Stomach (tissue), 4 donors: ENCODE measurements around the gene SLC7A5.

Source experiments
- EP300 ChIP-seq: sonication (generic); formaldehyde crosslinking; IDR thresholded peaks from one replicate; pipeline ENCODE4 v1.6.1; 2017; ENCODE audit warnings: antibody characterized with exemption
- POLR2A ChIP-seq, 4 donors: fragments of 450-650 bp; IDR thresholded peaks; one replicate each; pipeline ENCODE4 v1.6.1; 2016; ENCODE audit warnings: antibody characterized with exemption in 4 of 4, control low read depth in 2 of 4, mild to moderate bottlenecking in 1 of 4, moderate library complexity in 1 of 4
- POLR2AphosphoS5 ChIP-seq, 3 donors: sonication (generic); formaldehyde crosslinking; IDR thresholded peaks; one replicate each; pipeline ENCODE4 v1.6.1; 2016; ENCODE audit warnings: antibody characterized with exemption in 3 of 3
- TF ChIP-seq, protein P1 (sequence below), 7 experiments: fragments of 450-650 bp in 4 of 7; fragments of 200-600 bp in 3 of 7; sonication (generic) in 3 of 7; IDR thresholded peaks; one replicate each; pipeline ENCODE4 v1.5.1; 2016 to 2019; ENCODE audit warnings: antibody characterized with exemption in 7 of 7, control low read depth in 2 of 7, mild to moderate bottlenecking in 1 of 7

DNA sequence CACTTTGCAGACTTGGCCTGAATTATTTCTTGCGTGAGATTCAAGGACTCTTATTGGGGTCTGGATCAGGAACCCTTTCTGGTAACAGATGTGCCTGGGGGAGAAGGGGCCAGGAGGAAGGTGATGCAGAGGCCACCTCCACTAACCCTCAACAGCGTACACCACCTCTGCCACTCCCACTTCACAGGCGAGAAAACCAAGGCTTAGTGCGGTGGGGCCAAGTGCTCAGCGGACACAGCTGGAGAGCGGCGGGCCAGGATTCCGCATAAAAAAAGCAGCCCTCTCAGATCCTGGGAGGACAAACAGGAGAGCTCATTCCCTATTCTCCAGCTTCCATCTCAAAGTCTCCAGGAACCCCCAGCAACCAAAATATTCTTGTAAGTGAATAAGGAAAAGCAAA is 51.4 kb downstream of the SLC7A5 start:
- no peak for TF ChIP-seq POLR2A (IDR thresholded peaks at IDR 0.05)
- TF ChIP-seq, protein P1, sequence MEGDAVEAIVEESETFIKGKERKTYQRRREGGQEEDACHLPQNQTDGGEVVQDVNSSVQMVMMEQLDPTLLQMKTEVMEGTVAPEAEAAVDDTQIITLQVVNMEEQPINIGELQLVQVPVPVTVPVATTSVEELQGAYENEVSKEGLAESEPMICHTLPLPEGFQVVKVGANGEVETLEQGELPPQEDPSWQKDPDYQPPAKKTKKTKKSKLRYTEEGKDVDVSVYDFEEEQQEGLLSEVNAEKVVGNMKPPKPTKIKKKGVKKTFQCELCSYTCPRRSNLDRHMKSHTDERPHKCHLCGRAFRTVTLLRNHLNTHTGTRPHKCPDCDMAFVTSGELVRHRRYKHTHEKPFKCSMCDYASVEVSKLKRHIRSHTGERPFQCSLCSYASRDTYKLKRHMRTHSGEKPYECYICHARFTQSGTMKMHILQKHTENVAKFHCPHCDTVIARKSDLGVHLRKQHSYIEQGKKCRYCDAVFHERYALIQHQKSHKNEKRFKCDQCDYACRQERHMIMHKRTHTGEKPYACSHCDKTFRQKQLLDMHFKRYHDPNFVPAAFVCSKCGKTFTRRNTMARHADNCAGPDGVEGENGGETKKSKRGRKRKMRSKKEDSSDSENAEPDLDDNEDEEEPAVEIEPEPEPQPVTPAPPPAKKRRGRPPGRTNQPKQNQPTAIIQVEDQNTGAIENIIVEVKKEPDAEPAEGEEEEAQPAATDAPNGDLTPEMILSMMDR (IDR thresholded peaks at IDR 0.05): no peak
- TF ChIP-seq POLR2AphosphoS5 (IDR thresholded peaks at IDR 0.05): no peak
- no peak for TF ChIP-seq EP300
